ENCODE results near the gene HSFX2.
A peak's percentile ranks its signal among the peaks of the same experiment; 100 is the strongest.
"Not testable (repeated sequence)": the region's sequence is repeated elsewhere in the genome, so short reads cannot be mapped to it uniquely, and the experiment has no call there.

HSFX2 gene

DNA sequence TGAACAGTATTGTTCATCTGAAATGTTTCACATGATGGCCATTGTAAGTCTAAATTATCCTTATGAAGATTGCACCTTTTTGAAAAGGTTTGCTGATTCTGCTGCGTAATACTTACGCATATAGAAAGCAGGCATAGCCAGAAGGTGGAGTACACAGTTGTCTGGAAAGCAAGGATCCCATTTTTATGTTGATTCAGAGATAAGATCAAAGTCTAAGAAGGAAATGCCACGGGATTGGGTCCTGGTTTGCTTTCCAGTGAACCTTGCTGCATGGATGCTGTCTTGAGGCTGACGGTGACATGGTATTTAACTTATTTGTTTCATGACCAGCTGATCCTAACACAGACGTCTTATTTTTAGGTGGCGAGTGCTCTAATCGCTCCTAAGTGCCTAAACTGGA is 23.3 kb downstream of the HSFX2 start:
- no peak for DNase-seq (ENCODE audit: extremely low read depth, low read depth)
- TF ChIP-seq, protein P1, sequence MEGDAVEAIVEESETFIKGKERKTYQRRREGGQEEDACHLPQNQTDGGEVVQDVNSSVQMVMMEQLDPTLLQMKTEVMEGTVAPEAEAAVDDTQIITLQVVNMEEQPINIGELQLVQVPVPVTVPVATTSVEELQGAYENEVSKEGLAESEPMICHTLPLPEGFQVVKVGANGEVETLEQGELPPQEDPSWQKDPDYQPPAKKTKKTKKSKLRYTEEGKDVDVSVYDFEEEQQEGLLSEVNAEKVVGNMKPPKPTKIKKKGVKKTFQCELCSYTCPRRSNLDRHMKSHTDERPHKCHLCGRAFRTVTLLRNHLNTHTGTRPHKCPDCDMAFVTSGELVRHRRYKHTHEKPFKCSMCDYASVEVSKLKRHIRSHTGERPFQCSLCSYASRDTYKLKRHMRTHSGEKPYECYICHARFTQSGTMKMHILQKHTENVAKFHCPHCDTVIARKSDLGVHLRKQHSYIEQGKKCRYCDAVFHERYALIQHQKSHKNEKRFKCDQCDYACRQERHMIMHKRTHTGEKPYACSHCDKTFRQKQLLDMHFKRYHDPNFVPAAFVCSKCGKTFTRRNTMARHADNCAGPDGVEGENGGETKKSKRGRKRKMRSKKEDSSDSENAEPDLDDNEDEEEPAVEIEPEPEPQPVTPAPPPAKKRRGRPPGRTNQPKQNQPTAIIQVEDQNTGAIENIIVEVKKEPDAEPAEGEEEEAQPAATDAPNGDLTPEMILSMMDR (IDR thresholded peaks at IDR 0.05; ENCODE audit: low read depth, low read length) = no peak

DNA sequence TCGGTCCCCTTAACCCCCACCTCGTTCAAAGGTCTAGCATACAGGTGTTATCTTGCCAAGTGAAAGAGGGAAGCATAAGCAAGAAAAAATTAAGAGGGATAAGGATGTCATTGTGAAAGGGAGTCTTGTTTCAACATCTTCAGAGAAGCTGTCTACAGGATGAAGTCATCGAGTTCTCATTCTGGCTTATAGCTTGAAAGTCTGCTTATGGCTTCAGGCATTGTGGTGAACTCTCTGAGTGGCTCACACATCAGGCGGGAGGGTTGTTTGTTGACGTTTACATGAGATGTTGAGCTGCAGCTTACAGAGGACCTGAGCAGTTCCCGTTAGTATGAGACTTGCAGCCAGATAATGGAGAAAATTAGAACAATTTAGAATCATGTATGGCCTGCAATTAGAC is 24.4 kb downstream of the HSFX2 start:
- DNase-seq (ENCODE audit: extremely low read depth, low read depth) = peak; percentile 23
- TF ChIP-seq, protein P1 (IDR thresholded peaks at IDR 0.05; ENCODE audit: low read depth, low read length) = no peak

DNA sequence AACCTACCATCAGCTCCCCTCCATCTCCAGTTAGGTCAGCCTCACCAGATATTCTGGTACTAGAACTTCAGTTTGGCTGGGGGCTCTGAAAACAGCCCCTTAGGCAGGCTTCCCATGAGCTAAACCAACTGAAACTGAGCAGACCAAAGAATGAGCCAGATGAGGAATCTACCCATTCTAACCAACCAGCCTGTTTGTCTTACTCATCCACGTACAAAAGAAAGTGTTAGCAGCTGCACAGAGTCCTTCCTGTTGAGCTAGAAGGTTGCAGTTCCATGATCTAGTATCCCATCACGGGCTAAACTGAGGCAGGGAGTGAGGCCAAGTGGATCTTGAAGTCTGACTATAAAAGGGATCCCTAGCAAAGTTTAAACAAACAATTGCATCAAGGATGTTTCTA is 25.3 kb downstream of the HSFX2 start:
- no peak for DNase-seq (ENCODE audit: extremely low read depth, low read depth)
- TF ChIP-seq, protein P1 (IDR thresholded peaks at IDR 0.05; ENCODE audit: low read depth, low read length) = no peak

DNA sequence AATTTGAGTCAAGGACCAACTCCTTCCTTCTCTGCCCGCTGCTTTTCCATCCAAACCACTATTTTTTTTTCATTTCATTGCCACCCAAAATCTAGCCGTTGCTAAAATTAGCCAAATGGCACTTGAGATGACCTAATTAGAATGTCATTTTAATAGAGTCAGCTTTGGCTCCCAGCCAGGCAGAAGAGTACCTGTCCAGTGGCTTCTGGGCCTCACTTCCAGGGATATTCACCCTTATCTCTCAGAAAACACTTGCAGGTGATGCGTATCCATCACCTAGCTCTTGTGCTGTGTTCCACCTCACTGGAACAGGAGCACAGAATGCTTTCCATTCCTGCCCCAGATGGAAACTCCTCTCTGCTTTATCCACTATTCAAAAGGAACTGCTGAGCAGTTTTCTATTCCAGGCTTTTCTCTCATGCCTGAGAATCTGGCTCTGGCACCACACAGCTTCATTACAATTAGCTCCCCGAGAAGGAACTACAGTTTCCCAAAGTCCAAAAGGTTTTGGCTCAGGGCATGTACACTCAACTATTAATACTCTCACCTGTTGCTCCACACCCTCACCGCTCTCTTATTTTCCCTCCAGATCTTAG is 26.3 kb downstream of the HSFX2 start:
- TF ChIP-seq, protein P1 (IDR thresholded peaks at IDR 0.05; ENCODE audit: low read depth, low read length) = no peak
- no peak for DNase-seq (ENCODE audit: extremely low read depth, low read depth)

DNA sequence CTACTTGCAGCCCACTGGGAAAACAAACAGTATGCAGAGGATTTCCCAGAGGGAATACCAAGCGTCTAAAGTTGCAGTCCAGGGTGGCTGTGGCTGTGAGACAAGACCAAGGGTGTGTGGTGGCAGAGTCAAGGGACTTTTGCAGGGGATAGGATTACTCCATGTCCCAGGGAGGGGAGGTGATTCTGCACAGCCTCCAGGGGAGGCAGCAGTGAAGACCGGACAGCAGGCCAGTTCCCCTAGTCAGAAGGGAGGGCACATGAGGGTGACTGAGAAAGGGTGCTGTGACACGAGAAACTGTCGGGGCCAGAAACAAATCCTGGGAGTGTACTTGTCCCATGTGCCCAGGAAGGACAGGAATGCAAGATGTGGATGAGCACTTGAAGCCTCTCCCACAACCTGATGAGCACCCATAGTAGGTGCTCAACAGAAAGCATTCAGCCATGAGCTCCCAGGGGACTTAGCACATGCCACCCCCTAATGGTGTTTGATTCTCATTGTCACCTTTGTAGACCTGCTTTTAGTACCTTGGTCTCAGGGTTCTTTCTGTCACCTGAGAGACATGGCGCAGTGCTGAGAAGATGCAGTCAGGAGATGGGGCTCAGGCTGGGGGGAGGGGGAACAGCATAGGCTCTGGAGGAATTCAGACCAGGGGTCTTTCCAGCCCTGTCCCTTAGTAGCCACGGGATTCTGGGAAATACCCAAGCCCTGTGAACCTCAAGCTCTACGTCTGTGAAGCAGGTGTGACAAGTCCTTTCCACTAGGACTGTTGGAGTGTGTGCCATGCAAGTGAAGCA is 27.3 kb downstream of the HSFX2 start:
- TF ChIP-seq, protein P1 (IDR thresholded peaks at IDR 0.05; ENCODE audit: low read depth, low read length) = no peak
- no peak for DNase-seq (ENCODE audit: extremely low read depth, low read depth)

DNA sequence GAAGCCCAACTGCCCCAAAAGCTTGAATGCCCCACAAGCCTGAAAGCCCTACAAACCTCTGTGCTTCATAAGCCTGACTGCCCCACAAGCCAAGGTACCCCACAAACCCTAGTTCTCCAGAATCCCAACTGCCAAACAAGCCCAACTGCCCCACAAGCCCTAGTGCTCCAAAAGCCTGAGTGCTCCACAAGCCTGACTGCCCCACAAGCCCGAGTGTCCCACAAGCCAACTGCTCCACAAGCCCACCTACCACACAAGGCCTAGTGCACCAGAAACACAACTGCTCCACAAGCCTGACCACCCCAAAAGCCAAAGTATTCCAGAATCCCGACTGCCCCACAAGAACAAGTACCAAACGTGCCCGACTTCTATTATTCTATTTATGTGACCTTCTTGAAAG is 31.8 kb downstream of the HSFX2 start:
- TF ChIP-seq, protein P1 (IDR thresholded peaks at IDR 0.05; ENCODE audit: low read depth, low read length) = no peak
- DNase-seq (ENCODE audit: extremely low read depth, low read depth) = no peak

DNA sequence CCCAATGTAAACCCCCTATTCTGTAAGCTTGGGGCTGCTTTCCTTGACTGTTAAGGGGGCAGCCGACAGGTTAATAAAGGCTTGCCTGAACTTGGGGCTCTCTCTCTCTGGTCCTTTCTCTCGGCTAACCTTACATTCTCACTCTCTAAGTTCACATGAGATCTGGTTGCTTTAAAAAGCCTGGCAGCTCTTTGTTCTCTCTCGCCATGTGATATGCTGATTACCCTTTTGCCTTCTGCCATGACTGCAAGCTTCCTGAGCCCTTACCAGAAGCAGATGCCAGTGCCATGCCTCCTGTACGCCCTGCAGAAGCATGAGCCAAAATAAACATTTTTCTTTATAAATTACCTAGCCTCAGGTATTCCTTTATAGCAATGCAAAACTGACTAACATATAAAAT is 39.9 kb downstream of the HSFX2 start:
- DNase-seq (ENCODE audit: extremely low read depth, low read depth) = not testable (repeated sequence)

DNA sequence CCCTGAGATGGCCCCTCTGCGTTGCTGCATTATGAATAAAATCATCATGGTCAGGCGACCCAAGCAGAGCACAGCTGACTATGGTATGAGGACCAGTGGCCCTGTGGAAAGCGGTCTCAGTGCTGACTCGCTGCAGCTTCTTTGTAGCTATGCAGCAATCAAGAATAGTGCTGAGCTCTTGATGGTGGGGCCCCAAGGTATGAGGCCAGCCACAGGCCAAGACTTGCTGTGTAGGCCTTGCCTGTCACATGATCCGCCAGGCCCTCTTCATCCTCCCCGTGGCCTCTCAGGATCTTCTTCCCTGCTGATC is 43.2 kb downstream of the HSFX2 start:
- DNase-seq (ENCODE audit: extremely low read depth, low read depth) = not testable (repeated sequence)

DNA sequence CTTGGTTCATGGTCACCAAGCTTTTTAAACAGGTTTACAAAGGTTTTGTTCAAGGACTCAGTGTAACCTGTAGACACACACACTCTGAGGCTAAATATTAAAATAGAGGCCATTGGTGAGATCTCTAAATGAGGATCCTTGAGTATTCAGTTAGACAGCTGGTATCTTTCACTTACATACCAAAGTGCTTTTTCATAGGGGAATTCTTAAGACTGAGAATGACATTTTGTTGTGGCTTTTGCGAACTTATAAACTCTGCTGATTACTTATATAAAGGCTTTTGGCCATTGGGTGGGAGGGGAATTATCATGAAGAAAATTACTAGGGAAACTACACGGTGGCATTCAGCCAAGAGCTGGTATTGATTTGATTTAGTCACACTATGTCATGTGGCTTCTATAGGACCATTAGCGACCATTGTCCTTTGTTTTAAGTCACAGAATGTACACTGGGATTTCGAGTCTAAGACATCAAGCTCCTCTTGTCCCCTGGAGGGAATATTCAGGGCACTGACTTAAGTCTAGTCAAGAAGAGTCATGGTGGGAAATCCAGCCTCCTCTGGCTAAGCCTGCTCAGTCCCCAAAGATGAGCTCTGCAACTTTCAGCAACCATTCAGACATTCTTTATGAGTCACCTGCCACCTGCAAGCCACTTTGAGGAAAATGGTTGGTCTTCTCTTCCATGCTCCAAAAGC is 43.7 kb downstream of the HSFX2 start:
- DNase-seq (ENCODE audit: extremely low read depth, low read depth) = not testable (repeated sequence)

DNA sequence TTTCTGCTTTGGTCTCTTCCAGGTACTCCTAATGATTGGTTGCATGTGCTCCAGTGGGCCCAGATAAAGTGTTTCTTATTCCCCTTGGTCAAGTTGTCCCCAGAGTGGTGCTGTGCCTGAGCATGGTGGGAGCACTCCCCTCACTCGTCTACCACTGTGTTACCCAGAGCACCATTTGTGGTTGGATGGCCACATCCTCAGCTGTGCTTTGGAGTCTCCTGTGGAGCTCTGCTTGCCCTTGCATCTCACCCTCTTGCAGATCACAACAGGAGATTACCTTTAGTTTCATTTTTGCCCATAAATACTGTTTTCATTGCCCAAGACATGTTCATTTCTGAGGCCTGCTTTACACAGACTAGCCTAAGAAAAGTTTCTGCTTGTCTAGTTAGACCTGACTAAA is 44.7 kb downstream of the HSFX2 start:
- DNase-seq (ENCODE audit: extremely low read depth, low read depth) = not testable (repeated sequence)

DNA sequence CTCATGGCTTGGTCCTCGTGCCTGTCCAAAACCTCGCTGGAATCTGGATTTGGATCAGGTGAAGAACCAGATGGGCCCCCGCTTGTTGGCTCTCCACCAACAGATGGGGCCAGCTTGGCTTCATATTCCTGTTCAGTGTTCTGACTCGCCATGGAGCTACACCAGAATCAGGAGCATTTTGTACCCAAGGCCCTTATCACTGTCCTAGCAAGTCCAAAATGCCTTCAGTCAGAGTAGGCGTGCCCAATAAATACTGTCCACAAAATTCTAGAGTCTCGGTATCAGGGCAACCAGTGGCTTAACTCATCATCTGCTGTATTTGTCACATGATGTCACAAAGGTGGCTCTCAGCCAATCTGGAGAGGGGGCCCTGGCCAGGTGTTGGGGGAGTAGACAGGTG is 45.4 kb downstream of the HSFX2 start, which contains the start of gene HSFX3:
Gene HSFX3 (minus strand): TSS at position 224 of the 400 bp plus-strand sequence. CDS start 72 bp downstream, at position 152.
- DNase-seq (ENCODE audit: extremely low read depth, low read depth) = not testable (repeated sequence)

DNA sequence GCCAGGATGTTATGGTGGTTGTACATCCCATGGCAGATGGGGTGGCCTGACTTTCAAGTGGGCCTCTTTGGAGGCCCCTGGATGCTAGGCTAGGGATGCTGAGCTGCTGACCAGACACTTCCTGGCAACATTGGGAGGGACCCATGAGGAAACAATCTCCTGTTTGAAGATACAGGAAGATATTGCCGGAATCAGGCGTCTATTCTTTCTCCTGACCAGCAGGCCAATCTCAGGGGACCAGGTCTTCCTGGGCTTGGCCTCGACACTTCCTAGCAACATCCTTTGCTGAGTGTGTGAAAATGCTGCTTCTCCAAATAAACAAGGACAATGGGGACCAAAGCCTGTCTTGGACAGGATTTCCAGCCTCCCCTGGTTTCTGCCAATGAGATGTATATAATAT is 47.3 kb downstream of the HSFX2 start:
- DNase-seq (ENCODE audit: extremely low read depth, low read depth) = not testable (repeated sequence)
